T-helper 1 cell treated with Interleukin-12 subunit alpha and Interleukin-12 subunit beta and Interleukin-4 antibody, amounts not matched to agents 30 μg/mL and 1 μg/mL, for 36 hours (primary cell): ENCODE measurements around the gene WAS.

Experiments
- H3K27ac Mint-ChIP-seq: one replicate; pipeline ENCODE4 v1.8.0; 2021; ENCODE audit warnings: mild to moderate bottlenecking, mixed read lengths
- H3K27me3 Mint-ChIP-seq: one replicate; pipeline ENCODE4 v1.8.0; 2021; ENCODE audit warnings: low read depth, mixed read lengths
- H3K36me3 Mint-ChIP-seq: one replicate; pipeline ENCODE4 v1.8.0; 2021; ENCODE audit warnings: low read depth, mixed read lengths
- H3K4me1 Mint-ChIP-seq: one replicate; pipeline ENCODE4 v1.8.0; 2021; ENCODE audit warnings: low read depth, mixed read lengths
- H3K4me3 Mint-ChIP-seq: one replicate; pipeline ENCODE4 v1.8.0; 2021; ENCODE audit warnings: mild to moderate bottlenecking, moderate library complexity, mixed read lengths
- H3K9me3 Mint-ChIP-seq: one replicate; pipeline ENCODE4 v1.8.0; 2021; ENCODE audit warnings: mixed read lengths

WAS gene

GRCh38 chrX:48711929-48712505 is 28.4 kb downstream of the WAS start:
- Mint-ChIP-seq H3K27ac (peak overlapping the region; percentile 96), H3K4me1 (peaks cover 60% of the 10 kb centered on the region), H3K9me3 (no peaks in the 10 kb centered on the region), H3K27me3 (no peaks in the 10 kb centered on the region), H3K36me3 (peaks cover 30% of the 10 kb centered on the region), H3K4me3 (peak overlapping the region; percentile 79)

GRCh38 chrX:48713847-48714246 is 30.2 kb downstream of the WAS start:
- Mint-ChIP-seq H3K27ac (peak overlapping the region; percentile 96), H3K9me3 (no peaks in the 10 kb centered on the region), H3K27me3 (no peaks in the 10 kb centered on the region), H3K36me3 (peaks cover 28% of the 10 kb centered on the region), H3K4me3 (peak overlapping the region; percentile 79), H3K4me1 (peaks cover 64% of the 10 kb centered on the region)

DNA sequence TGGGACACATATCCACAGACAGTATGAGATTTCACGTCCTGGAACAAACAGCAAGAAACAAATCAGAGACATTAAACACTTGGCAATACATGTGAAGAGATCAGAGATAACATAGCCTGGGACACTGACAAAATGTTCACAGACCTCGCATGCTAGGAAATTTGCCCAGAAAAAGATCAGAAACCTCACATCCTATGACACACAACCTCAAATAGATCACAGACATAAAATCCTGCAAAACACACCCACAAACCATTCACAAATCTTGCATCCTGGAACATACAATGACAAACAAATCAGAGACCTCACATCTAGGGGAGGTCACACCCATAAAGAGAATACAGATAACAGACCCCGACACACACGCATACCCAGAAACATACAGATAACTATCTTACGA is 31.0 kb downstream of the WAS start:
- peaks cover 67% of the 10 kb centered on the region for H3K4me1 Mint-ChIP-seq
- no peaks in the 10 kb centered on the region for H3K27me3 Mint-ChIP-seq
- H3K36me3 Mint-ChIP-seq = peaks cover 27% of the 10 kb centered on the region
- H3K4me3 Mint-ChIP-seq = peak overlapping the region; percentile 79
- peak overlapping the region; percentile 96 for H3K27ac Mint-ChIP-seq
- no peaks in the 10 kb centered on the region for H3K9me3 Mint-ChIP-seq

GRCh38 chrX:48715072-48715471 is 31.5 kb downstream of the WAS start:
- H3K4me3 Mint-ChIP-seq = peak overlapping the region; percentile 79
- H3K36me3 Mint-ChIP-seq = peaks cover 27% of the 10 kb centered on the region
- peak overlapping the region; percentile 96 for H3K27ac Mint-ChIP-seq
- no peaks in the 10 kb centered on the region for H3K27me3 Mint-ChIP-seq
- H3K9me3 Mint-ChIP-seq = no peaks in the 10 kb centered on the region
- H3K4me1 Mint-ChIP-seq = peaks cover 67% of the 10 kb centered on the region

GRCh38 chrX:48715876-48716502 is 32.4 kb downstream of the WAS start:
- Mint-ChIP-seq H3K4me3 (peak overlapping the region; percentile 49), H3K27ac (peak overlapping the region; percentile 96), H3K9me3 (no peaks in the 10 kb centered on the region), H3K27me3 (no peaks in the 10 kb centered on the region), H3K36me3 (peaks cover 18% of the 10 kb centered on the region), H3K4me1 (peaks cover 62% of the 10 kb centered on the region)

DNA sequence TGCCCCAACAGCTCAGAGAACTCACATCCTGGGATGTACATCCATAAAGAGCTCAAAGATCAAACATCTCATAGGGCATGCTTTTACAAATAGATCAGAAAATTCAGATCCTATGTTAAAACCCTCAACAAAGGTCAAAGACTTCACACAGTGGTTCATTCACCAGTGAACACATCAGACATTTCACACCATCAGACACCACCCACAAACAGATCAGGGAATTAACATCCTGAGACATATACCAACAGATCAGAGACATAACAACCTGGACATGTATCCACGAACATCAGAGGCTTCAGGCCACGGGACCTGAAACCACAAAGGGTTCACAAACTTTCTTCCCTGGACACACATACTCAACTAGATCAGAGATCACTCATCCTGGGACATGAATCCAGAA is 36.4 kb downstream of the WAS start:
- no peaks in the 10 kb centered on the region for H3K9me3 Mint-ChIP-seq
- H3K4me1 Mint-ChIP-seq = peaks cover 24% of the 10 kb centered on the region
- H3K4me3 Mint-ChIP-seq = no peak overlapping the region
- no peak overlapping the region for H3K27ac Mint-ChIP-seq
- H3K36me3 Mint-ChIP-seq = peaks cover 12% of the 10 kb centered on the region
- H3K27me3 Mint-ChIP-seq = no peaks in the 10 kb centered on the region

DNA sequence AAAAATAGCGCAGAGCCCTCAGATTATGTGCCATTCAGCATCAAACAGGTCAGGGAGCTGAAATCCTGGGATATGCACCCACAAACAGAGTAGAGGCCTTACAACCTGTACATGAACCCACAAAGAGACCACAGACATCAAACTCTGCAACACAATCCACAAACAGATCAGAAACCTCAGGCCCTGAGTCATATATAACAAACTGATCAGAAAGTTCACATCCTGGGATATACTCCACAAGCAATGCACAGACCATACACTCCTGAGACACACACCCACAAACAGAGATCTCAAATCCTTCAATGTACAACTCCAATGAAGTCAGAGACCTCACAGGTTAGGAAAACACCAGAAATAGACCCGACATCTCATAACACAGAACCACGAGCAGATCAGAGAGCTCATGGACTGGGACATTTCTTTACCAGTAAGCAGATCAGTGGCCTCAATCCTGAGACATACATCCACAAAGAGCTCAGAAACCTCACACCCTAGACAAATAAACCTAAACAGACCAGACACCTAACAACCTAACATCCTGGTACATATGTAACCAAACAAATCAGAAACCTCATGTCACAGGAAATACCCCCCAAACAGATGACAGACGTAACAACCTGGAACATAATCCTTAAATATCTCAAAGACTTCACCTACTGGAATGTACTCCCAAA is 37.1 kb downstream of the WAS start:
- H3K4me1 Mint-ChIP-seq = peaks cover 20% of the 10 kb centered on the region
- H3K9me3 Mint-ChIP-seq = no peaks in the 10 kb centered on the region
- no peak overlapping the region for H3K27ac Mint-ChIP-seq
- peaks cover 15% of the 10 kb centered on the region for H3K36me3 Mint-ChIP-seq
- H3K4me3 Mint-ChIP-seq = no peak overlapping the region
- no peaks in the 10 kb centered on the region for H3K27me3 Mint-ChIP-seq

- H3K4me3 Mint-ChIP-seq = no peak overlapping the region
- no peaks in the 10 kb centered on the region for H3K27me3 Mint-ChIP-seq
- H3K27ac Mint-ChIP-seq = no peak overlapping the region
- H3K36me3 Mint-ChIP-seq = peaks cover 17% of the 10 kb centered on the region
- peaks cover 17% of the 10 kb centered on the region for H3K4me1 Mint-ChIP-seq
- peaks cover 3% of the 10 kb centered on the region for H3K9me3 Mint-ChIP-seq
Observed at GRCh38 chrX:48721916-48722315, 38.3 kb downstream of the WAS start.

GRCh38 chrX:48726596-48726995 is 43.0 kb downstream of the WAS start:
- no peak overlapping the region for H3K27ac Mint-ChIP-seq
- no peak overlapping the region for H3K4me3 Mint-ChIP-seq
- peaks cover 24% of the 10 kb centered on the region for H3K4me1 Mint-ChIP-seq
- no peaks in the 10 kb centered on the region for H3K27me3 Mint-ChIP-seq
- peaks cover 25% of the 10 kb centered on the region for H3K36me3 Mint-ChIP-seq
- H3K9me3 Mint-ChIP-seq = peaks cover 17% of the 10 kb centered on the region

GRCh38 chrX:48728653-48729052 is 45.1 kb downstream of the WAS start:
- H3K4me3 Mint-ChIP-seq = peak overlapping the region; percentile 8
- peaks cover 26% of the 10 kb centered on the region for H3K36me3 Mint-ChIP-seq
- peak overlapping the region; percentile 6 for H3K27ac Mint-ChIP-seq
- peaks cover 17% of the 10 kb centered on the region for H3K9me3 Mint-ChIP-seq
- peaks cover 24% of the 10 kb centered on the region for H3K4me1 Mint-ChIP-seq
- H3K27me3 Mint-ChIP-seq = no peaks in the 10 kb centered on the region

DNA sequence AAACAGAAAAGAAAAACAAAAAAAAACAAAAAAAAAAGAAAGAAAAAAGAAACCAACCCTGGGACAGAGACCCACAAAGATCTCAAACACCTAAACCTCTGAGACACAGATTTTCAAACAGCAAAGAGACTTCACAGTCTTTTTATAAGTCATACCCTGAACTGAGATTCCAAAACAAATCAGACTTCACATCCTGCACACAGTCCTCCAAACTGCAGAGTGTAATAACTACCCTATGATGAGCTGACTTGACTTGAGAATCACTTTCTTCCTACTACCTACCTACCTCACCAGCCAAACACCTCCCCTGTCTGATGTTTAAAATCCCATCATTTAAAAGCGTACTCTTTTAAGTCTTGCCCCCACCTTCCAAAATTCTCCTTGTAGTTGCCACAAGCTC is 52.7 kb downstream of the WAS start:
- Mint-ChIP-seq H3K4me1 (peaks cover 12% of the 10 kb centered on the region), H3K27me3 (no peaks in the 10 kb centered on the region), H3K36me3 (peaks cover 1% of the 10 kb centered on the region), H3K27ac (peak overlapping the region; percentile 95), H3K4me3 (peak overlapping the region; percentile 94), H3K9me3 (no peaks in the 10 kb centered on the region)

- Mint-ChIP-seq H3K4me1 (peaks cover 12% of the 10 kb centered on the region), H3K27ac (peak overlapping the region; percentile 95), H3K36me3 (peaks cover 1% of the 10 kb centered on the region), H3K4me3 (peak overlapping the region; percentile 94), H3K9me3 (no peaks in the 10 kb centered on the region), H3K27me3 (no peaks in the 10 kb centered on the region)
Observed at GRCh38 chrX:48736878-48737212, 53.2 kb downstream of the WAS start.

- H3K9me3 Mint-ChIP-seq = no peaks in the 10 kb centered on the region
- H3K4me3 Mint-ChIP-seq = peak overlapping the region; percentile 94
- peaks cover 12% of the 10 kb centered on the region for H3K4me1 Mint-ChIP-seq
- H3K27ac Mint-ChIP-seq = peak overlapping the region; percentile 95
- no peaks in the 10 kb centered on the region for H3K36me3 Mint-ChIP-seq
- H3K27me3 Mint-ChIP-seq = no peaks in the 10 kb centered on the region
Observed at GRCh38 chrX:48737213-48737938, 53.8 kb downstream of the WAS start.

- Mint-ChIP-seq H3K4me1 (peaks cover 12% of the 10 kb centered on the region), H3K27me3 (no peaks in the 10 kb centered on the region), H3K36me3 (no peaks in the 10 kb centered on the region), H3K4me3 (peak overlapping the region; percentile 94), H3K9me3 (no peaks in the 10 kb centered on the region), H3K27ac (peak overlapping the region; percentile 95)
Observed at GRCh38 chrX:48737940-48738339, 54.3 kb downstream of the WAS start.
